Measurements from ENCODE around the gene PDE4B.

GRCh38 chr1:66033781-66034180 is 241.1 kb downstream of the PDE4B start:
- TF ChIP-seq POLR2AphosphoS5 (IDR thresholded peaks at IDR 0.05; ENCODE audit: low read depth, low read length) = no peak
- TF ChIP-seq POLR2A (IDR thresholded peaks at IDR 0.05; ENCODE audit: low read depth, low read length) = no peak
